Measurements from ENCODE around the gene MTHFSD.

DNA sequence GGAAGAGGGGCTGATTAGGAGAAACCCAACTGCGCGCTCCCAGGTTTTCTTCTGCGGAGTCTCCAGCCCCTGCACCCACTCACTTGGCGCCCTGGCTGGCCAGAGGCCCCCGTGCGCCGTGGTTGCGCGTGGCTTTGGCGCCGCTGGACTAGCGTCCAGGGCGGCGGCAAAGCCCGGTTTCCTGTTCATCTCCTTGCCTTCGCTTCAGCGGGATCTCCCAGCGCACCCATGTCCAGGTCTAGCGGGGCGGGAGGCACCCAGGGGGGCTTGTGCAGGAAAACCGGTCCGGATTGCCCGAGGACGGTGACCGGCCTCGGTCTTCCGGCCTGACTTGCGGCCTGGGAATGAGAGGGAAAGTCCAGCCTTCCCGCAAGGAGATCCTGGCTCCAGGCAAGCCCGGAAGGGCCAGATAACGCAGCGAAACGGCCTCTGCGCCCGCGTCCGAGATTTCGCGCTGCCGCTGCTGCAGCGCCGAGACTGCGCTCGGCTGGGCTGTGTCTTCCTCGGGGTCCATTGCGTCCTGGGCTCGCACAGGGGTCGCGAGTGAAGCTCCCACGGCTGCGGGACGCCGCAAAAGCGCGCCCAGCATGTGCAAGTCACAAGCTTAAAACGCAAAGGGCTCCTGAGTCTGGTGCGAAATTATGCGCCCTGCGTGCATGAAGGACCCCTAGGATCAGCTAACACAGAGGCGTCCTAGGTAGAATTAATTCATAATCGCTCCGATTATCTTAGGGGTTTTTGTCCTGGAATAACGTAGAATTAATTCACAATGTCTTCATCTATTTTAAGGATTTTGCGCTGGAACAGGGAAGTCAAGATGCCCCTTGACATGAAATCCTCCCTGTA lies 39.0 kb downstream of the MTHFSD start:
- TF ChIP-seq, protein P1, sequence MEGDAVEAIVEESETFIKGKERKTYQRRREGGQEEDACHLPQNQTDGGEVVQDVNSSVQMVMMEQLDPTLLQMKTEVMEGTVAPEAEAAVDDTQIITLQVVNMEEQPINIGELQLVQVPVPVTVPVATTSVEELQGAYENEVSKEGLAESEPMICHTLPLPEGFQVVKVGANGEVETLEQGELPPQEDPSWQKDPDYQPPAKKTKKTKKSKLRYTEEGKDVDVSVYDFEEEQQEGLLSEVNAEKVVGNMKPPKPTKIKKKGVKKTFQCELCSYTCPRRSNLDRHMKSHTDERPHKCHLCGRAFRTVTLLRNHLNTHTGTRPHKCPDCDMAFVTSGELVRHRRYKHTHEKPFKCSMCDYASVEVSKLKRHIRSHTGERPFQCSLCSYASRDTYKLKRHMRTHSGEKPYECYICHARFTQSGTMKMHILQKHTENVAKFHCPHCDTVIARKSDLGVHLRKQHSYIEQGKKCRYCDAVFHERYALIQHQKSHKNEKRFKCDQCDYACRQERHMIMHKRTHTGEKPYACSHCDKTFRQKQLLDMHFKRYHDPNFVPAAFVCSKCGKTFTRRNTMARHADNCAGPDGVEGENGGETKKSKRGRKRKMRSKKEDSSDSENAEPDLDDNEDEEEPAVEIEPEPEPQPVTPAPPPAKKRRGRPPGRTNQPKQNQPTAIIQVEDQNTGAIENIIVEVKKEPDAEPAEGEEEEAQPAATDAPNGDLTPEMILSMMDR (IDR thresholded peaks at IDR 0.05) = no peak
- TF ChIP-seq TAF1 (IDR thresholded peaks at IDR 0.05; ENCODE audit: borderline replicate concordance, low read depth, low read length) = no peak
- TF ChIP-seq, protein P2, sequence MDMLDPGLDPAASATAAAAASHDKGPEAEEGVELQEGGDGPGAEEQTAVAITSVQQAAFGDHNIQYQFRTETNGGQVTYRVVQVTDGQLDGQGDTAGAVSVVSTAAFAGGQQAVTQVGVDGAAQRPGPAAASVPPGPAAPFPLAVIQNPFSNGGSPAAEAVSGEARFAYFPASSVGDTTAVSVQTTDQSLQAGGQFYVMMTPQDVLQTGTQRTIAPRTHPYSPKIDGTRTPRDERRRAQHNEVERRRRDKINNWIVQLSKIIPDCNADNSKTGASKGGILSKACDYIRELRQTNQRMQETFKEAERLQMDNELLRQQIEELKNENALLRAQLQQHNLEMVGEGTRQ (IDR thresholded peaks at IDR 0.05; ENCODE audit: borderline replicate concordance, low read depth, low read length) = no peak
- TF ChIP-seq TEAD4 (IDR thresholded peaks at IDR 0.05; ENCODE audit: borderline replicate concordance, insufficient read depth) = no peak
- no peak for TF ChIP-seq EP300 (IDR thresholded peaks at IDR 0.05; ENCODE audit: borderline replicate concordance in 1 of 2, low read depth in 1 of 2, low read length in 1 of 2)
- no peak for TF ChIP-seq SMC3 (IDR thresholded peaks at IDR 0.05; ENCODE audit: low read depth, low read length)
